Measurements from ENCODE around the gene DENND1A. TPM values are rescaled to one million over a fixed set of nuclear protein-coding genes. Genes with fewer than 3 reads are reported as not detected.
"Not testable (repeated sequence)": the region's sequence is repeated elsewhere in the genome, so short reads cannot be mapped to it uniquely, and the experiment has no call there.

The DENND1A gene
- polyA plus RNA-seq, 1 experiment = 16.2 TPM

GRCh38 chr9:123431581-123431980 lies 498.3 kb downstream of the DENND1A start:
- no peak overlapping the region for H3K4me3 ChIP-seq (ENCODE audit: low read depth, low read length)
- DNase-seq (ENCODE audit: low read depth, low spot score) = no peak
- no peaks in the 10 kb centered on the region for H3K9me3 ChIP-seq (ENCODE audit: control insufficient read depth, insufficient read depth, low read length)

GRCh38 chr9:123428450-123428849 lies 501.5 kb downstream of the DENND1A start:
- CTCF ChIA-PET = interaction anchor here (1.6 kb wide), 1 partner anchor 613 kb away, joined by 3 read pairs; no protein-coding TSS in a partner anchor
- DNase-seq (ENCODE audit: low read depth, low spot score); H3K27me3 ChIP-seq (ENCODE audit: control insufficient read depth, insufficient read depth, low read length); H3K27ac ChIP-seq (ENCODE audit: low read depth, low read length); H3K9me3 ChIP-seq (ENCODE audit: control insufficient read depth, insufficient read depth, low read length); H3K4me3 ChIP-seq (ENCODE audit: low read depth, low read length); POLR2A ChIA-PET: not testable (repeated sequence)

More at GRCh38 chr9:123431581-123431980, 498.3 kb downstream of the DENND1A start:
- no peak for TF ChIP-seq CTCF (IDR thresholded peaks at IDR 0.05; ENCODE audit: low read depth, low read length)
- Histone ChIP-seq H3K27ac (ENCODE audit: low read depth, low read length) (no peak overlapping the region), H3K27me3 (ENCODE audit: control insufficient read depth, insufficient read depth, low read length) (no peaks in the 10 kb centered on the region)
- POLR2A ChIA-PET = no interaction called here
- CTCF ChIA-PET = no interaction called here

- no peak for DNase-seq (ENCODE audit: low read depth, low spot score)
- Histone ChIP-seq H3K27me3 (ENCODE audit: control insufficient read depth, insufficient read depth, low read length) (no peaks in the 10 kb centered on the region), H3K4me3 (ENCODE audit: low read depth, low read length) (no peak overlapping the region), H3K27ac (ENCODE audit: low read depth, low read length) (no peak overlapping the region), H3K9me3 (ENCODE audit: control insufficient read depth, insufficient read depth, low read length) (no peaks in the 10 kb centered on the region)
- ChIA-PET CTCF (interaction anchor here (0.5 to 0.7 kb wide), 2 partner anchors 614 to 630 kb away, joined by 3 to 4 read pairs; no protein-coding TSS in a partner anchor), POLR2A (no interaction called here)
- no peak for TF ChIP-seq CTCF (IDR thresholded peaks at IDR 0.05; ENCODE audit: low read depth, low read length)
These were observed 503.5 kb downstream of the DENND1A start for GRCh38 chr9:123426406-123426805.

GRCh38 chr9:123425836-123426365 lies 504.0 kb downstream of the DENND1A start:
- Histone ChIP-seq H3K27ac (ENCODE audit: low read depth, low read length) (no peak overlapping the region), H3K27me3 (ENCODE audit: control insufficient read depth, insufficient read depth, low read length) (no peaks in the 10 kb centered on the region), H3K4me3 (ENCODE audit: low read depth, low read length) (no peak overlapping the region), H3K9me3 (ENCODE audit: control insufficient read depth, insufficient read depth, low read length) (no peaks in the 10 kb centered on the region)
- no peak for DNase-seq (ENCODE audit: low read depth, low spot score)
- ChIA-PET CTCF (interaction anchor here (0.7 kb wide), 1 partner anchor 615 kb away, joined by 3 read pairs; no protein-coding TSS in a partner anchor), POLR2A (no interaction called here)
- no peak for TF ChIP-seq CTCF (IDR thresholded peaks at IDR 0.05; ENCODE audit: low read depth, low read length)

GRCh38 chr9:123425261-123425821 lies 504.6 kb downstream of the DENND1A start:
- no peaks in the 10 kb centered on the region for H3K27me3 ChIP-seq (ENCODE audit: control insufficient read depth, insufficient read depth, low read length)
- no peak overlapping the region for H3K4me3 ChIP-seq (ENCODE audit: low read depth, low read length)
- DNase-seq (ENCODE audit: low read depth, low spot score) = no peak
- TF ChIP-seq CTCF (IDR thresholded peaks at IDR 0.05; ENCODE audit: low read depth, low read length) = no peak
- H3K9me3 ChIP-seq (ENCODE audit: control insufficient read depth, insufficient read depth, low read length) = no peaks in the 10 kb centered on the region
- H3K27ac ChIP-seq (ENCODE audit: low read depth, low read length) = no peak overlapping the region
- CTCF ChIA-PET = no interaction called here
- POLR2A ChIA-PET = no interaction called here
